Endothelial cell of umbilical vein (primary cell): ENCODE data around the gene S100A5.

Source experiments
- CTCF ChIP-seq, 2 donors: IDR thresholded peaks; 1 replicate in 1 of 2; 2 replicates in 1 of 2; pipeline ENCODE4 v1.5.1; 2011; ENCODE audit warnings: low read length in 2 of 2, mild to moderate bottlenecking in 2 of 2, moderate library complexity in 2 of 2, control low read depth in 1 of 2, inconsistent platforms in 1 of 2, low read depth in 1 of 2; ENCODE audit not compliant: insufficient read depth in 1 of 2; ENCODE audit errors: extremely low read depth in 1 of 2
- EZH2 ChIP-seq: IDR thresholded peaks from 2 replicates; pipeline ENCODE4 v1.6.1; 2012; ENCODE audit warnings: borderline replicate concordance, low read depth, mild to moderate bottlenecking, moderate library complexity, low read length, inconsistent platforms; ENCODE audit not compliant: severe bottlenecking
- JUN ChIP-seq: IDR thresholded peaks from 2 replicates; pipeline ENCODE4 v1.6.1; 2011; ENCODE audit warnings: borderline replicate concordance, low read depth; ENCODE audit not compliant: insufficient read length, insufficient read depth
- POLR2A ChIP-seq: IDR thresholded peaks from 2 replicates; pipeline ENCODE4 v1.6.1; 2012; ENCODE audit warnings: low read depth, mild to moderate bottlenecking, control low read depth, low read length
- POLR2AphosphoS5 ChIP-seq: IDR thresholded peaks from 2 replicates; pipeline ENCODE4 v1.6.1; 2012; ENCODE audit warnings: low read depth, mild to moderate bottlenecking, control low read depth, low read length, moderate library complexity; ENCODE audit not compliant: insufficient read depth

- no peak for TF ChIP-seq CTCF (IDR thresholded peaks at IDR 0.05; ENCODE audit: extremely low read depth in 1 of 2, insufficient read depth in 1 of 2, low read depth in 1 of 2, low read length in 2 of 2)
- TF ChIP-seq EZH2 = no peak
- no peak for TF ChIP-seq JUN
- TF ChIP-seq POLR2A = no peak
- no peak for TF ChIP-seq POLR2AphosphoS5
Measured at GRCh38 chr1:153495536-153495935, 45.2 kb downstream of the S100A5 start.
